HepG2 (cell line): Measurements from ENCODE around the gene MYO5A.

Experiments
- EZH2 ChIP-seq: conservative IDR thresholded peaks from 2 replicates; pipeline ENCODE4 v1.6.1; 2012; ENCODE audit warnings: mild to moderate bottlenecking, low read depth, low read length, moderate library complexity
- GABPA ChIP-seq, 2 experiments: IDR thresholded peaks; 2 replicates each; pipeline ENCODE4 v1.6.1; 2011 to 2016; ENCODE audit warnings: low read depth in 2 of 2, low read length in 1 of 2, missing biosample characterization in 1 of 2, missing genetic modification characterization in 1 of 2
- MAFK ChIP-seq, 2 experiments: IDR thresholded peaks in 1 of 2; conservative IDR thresholded peaks in 1 of 2; 2 replicates each; pipeline ENCODE4 v1.6.1; 2011; ENCODE audit warnings: improper control_type of control experiment in 2 of 2, low read length in 2 of 2
- NR0B2 ChIP-seq: sonication (generic); formaldehyde crosslinking; IDR thresholded peaks from 2 replicates; pipeline ENCODE4 v1.4.0; 2020; ENCODE audit warnings: mild to moderate bottlenecking, missing genetic modification reagents
- TBL1XR1 ChIP-seq: fragments of 150-350 bp; IDR thresholded peaks from 2 replicates; pipeline ENCODE4 v1.6.1; 2014; ENCODE audit warnings: borderline replicate concordance, low read length; ENCODE audit not compliant: partially characterized antibody
- TCF7L2 ChIP-seq: IDR thresholded peaks from 2 replicates; pipeline ENCODE4 v1.6.1; 2011; ENCODE audit warnings: mild to moderate bottlenecking, low read depth, low read length, moderate library complexity
- ZNF274 ChIP-seq: sonication (generic); formaldehyde crosslinking; IDR thresholded peaks from 2 replicates; pipeline ENCODE4 v1.5.1; 2020; ENCODE audit warnings: mild to moderate bottlenecking, missing genetic modification reagents
- ZNF841 ChIP-seq: sonication (generic); formaldehyde crosslinking; IDR thresholded peaks from 2 replicates; pipeline ENCODE4 v1.8.1; 2023; ENCODE audit warnings: missing genetic modification reagents, borderline replicate concordance
- TF ChIP-seq, protein P1 (sequence below): sonication (generic); formaldehyde crosslinking; IDR thresholded peaks from 2 replicates; pipeline ENCODE4 v1.5.0; 2020; ENCODE audit warnings: mild to moderate bottlenecking, missing genetic modification reagents, moderate library complexity
- TF ChIP-seq, protein P2 (sequence below): sonication (generic); formaldehyde crosslinking; IDR thresholded peaks from 2 replicates; pipeline ENCODE4 v1.5.1; 2020; ENCODE audit warnings: missing genetic modification reagents, mild to moderate bottlenecking, borderline replicate concordance

- TF ChIP-seq, protein P1, sequence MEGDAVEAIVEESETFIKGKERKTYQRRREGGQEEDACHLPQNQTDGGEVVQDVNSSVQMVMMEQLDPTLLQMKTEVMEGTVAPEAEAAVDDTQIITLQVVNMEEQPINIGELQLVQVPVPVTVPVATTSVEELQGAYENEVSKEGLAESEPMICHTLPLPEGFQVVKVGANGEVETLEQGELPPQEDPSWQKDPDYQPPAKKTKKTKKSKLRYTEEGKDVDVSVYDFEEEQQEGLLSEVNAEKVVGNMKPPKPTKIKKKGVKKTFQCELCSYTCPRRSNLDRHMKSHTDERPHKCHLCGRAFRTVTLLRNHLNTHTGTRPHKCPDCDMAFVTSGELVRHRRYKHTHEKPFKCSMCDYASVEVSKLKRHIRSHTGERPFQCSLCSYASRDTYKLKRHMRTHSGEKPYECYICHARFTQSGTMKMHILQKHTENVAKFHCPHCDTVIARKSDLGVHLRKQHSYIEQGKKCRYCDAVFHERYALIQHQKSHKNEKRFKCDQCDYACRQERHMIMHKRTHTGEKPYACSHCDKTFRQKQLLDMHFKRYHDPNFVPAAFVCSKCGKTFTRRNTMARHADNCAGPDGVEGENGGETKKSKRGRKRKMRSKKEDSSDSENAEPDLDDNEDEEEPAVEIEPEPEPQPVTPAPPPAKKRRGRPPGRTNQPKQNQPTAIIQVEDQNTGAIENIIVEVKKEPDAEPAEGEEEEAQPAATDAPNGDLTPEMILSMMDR (CRISPR knock-in tag) = no peak
- TF ChIP-seq EZH2 = no peak
- TF ChIP-seq NR0B2 = no peak
- TF ChIP-seq TCF7L2 = no peak
- TF ChIP-seq, protein P2, sequence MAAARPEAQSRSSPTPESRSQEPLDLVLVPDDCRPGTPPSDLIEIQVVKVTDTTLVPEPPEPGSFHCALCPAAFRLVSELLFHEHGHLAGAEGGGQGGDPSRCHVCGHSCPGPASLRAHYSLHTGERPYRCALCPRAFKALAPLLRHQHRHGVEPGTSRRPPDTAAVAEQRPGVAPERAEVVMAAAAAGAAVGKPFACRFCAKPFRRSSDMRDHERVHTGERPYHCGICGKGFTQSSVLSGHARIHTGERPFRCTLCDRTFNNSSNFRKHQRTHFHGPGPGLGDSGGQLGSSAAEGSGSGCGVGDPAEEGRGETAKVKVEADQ = no peak
- TF ChIP-seq GABPA (IDR thresholded peaks at IDR 0.05; ENCODE audit: low read depth, low read length) = no peak
- TF ChIP-seq GABPA (CRISPR knock-in tag; IDR thresholded peaks at IDR 0.05; ENCODE audit: low read depth) = no peak
- TF ChIP-seq ZNF274 (CRISPR knock-in tag) = no peak
- TF ChIP-seq ZNF841 = no peak
- no peak for TF ChIP-seq MAFK (conservative IDR thresholded peaks at IDR 0.05 in 1 of 2, IDR thresholded peaks at IDR 0.05 in 1 of 2; ENCODE audit: low read length in 2 of 2)
- TF ChIP-seq TBL1XR1 = no peak
Measured at GRCh38 chr15:52306270-52306669, 222.4 kb downstream of the MYO5A start.
